Erythroblast (primary cell): ENCODE data around the gene WRAP73.

Source experiments
- GATA1 ChIP-seq: IDR thresholded peaks from 2 replicates; pipeline ENCODE4 v1.6.1; 2011; ENCODE audit warnings: low read depth, mild to moderate bottlenecking, control low read depth, low read length, moderate library complexity
- POLR2A ChIP-seq: IDR thresholded peaks from 2 replicates; pipeline ENCODE4 v1.6.1; 2011; ENCODE audit warnings: mild to moderate bottlenecking, low read length

- TF ChIP-seq POLR2A (no peak), GATA1 (no peak)
Measured at GRCh38 chr1:3641816-3642215, 8.1 kb downstream of the WRAP73 start.
